H1 (cell line): ENCODE data around the gene DPP8. TPM values are rescaled to one million over a fixed set of nuclear protein-coding genes. Genes with fewer than 3 reads are reported as not detected.

Source experiments
- CHD7 ChIP-seq: fragments of 300-600 bp; sonication (generic); IDR thresholded peaks from 2 replicates; pipeline ENCODE4 v1.7.1; 2012; ENCODE audit warnings: low read length, moderate library complexity, mild to moderate bottlenecking, inconsistent platforms; ENCODE audit not compliant: insufficient replicate concordance
- POLR2AphosphoS5 ChIP-seq: IDR thresholded peaks from 2 replicates; pipeline ENCODE4 v1.6.1; 2011; ENCODE audit warnings: low read depth, low read length
- RAD21 ChIP-seq, 2 experiments: IDR thresholded peaks in 1 of 2; conservative IDR thresholded peaks in 1 of 2; 2 replicates each; pipeline ENCODE4 v1.6.1; 2011; ENCODE audit warnings: low read depth in 2 of 2, low read length in 2 of 2, improper control_type of control experiment in 1 of 2, inconsistent platforms in 1 of 2, mild to moderate bottlenecking in 1 of 2, moderate library complexity in 1 of 2
- polyA plus RNA-seq, 7 experiments: library from polyadenylated mRNA; depleted of rRNA in 3 of 7; stranded (reverse) in 5 of 7; unstranded in 2 of 7; fragments of >200 nt in 5 of 7; fragments of 200-250 nt in 2 of 7; gene quantifications; 1 replicate in 5 of 7; 2 replicates in 1 of 7; 4 replicates in 1 of 7; pipeline versions ENCODE4 v1.2.1 to v1.2.3, GENCODE V29; 2011 to 2013; ENCODE audit warnings: missing spikeins in 2 of 7, mixed read lengths in 2 of 7
- total RNA-seq: library from RNA; stranded (reverse); fragmentation: NEBNext Ultra II Directional; extraction: Animal tissue kit (Norgen Biotek cat#: 25700); gene quantifications from 2 replicates; pipeline ENCODE4 v1.2.1, GENCODE V29; 2021
- TF ChIP-seq, protein P1 (sequence below): IDR thresholded peaks from 2 replicates; pipeline ENCODE4 v1.6.1; 2012; ENCODE audit warnings: low read length, inconsistent platforms

DPP8 gene
- total and polyA plus RNA-seq, 2 of the 8 experiments (the other 6 are each of a cell fraction or from before 2014, with no cell fraction given), result 9.9 to 26.0 TPM

DNA sequence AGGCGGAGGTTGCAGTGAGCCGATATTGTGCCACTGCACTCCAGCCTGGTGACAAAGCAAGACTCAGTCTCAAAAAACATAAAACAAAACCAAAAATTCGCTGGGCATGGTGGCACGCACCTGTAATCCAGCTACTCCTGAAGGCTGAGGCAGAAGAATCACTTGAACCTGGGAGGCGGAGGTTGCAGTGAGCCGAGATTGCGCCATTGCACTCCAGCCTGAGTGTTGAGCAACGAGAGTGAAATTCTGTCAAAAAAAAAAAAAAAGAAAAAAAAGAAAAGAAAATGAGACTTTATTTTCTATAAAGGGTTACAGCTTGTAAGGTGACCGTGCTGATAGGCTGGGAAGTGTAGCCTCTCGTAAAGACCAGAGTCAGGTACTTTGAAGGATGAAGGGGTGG lies 6.7 kb upstream of the DPP8 start (continued):
- TF ChIP-seq CHD7, result no peak
- no peak for TF ChIP-seq RAD21 (IDR thresholded peaks at IDR 0.05 in 1 of 2, conservative IDR thresholded peaks at IDR 0.05 in 1 of 2; ENCODE audit: low read depth in 2 of 2, low read length in 2 of 2)
- TF ChIP-seq, protein P1, sequence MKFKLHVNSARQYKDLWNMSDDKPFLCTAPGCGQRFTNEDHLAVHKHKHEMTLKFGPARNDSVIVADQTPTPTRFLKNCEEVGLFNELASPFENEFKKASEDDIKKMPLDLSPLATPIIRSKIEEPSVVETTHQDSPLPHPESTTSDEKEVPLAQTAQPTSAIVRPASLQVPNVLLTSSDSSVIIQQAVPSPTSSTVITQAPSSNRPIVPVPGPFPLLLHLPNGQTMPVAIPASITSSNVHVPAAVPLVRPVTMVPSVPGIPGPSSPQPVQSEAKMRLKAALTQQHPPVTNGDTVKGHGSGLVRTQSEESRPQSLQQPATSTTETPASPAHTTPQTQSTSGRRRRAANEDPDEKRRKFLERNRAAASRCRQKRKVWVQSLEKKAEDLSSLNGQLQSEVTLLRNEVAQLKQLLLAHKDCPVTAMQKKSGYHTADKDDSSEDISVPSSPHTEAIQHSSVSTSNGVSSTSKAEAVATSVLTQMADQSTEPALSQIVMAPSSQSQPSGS, result no peak
- TF ChIP-seq POLR2AphosphoS5, result no peak
